ENCODE results near the gene UBE4A. TPM values are rescaled to one million over a fixed set of nuclear protein-coding genes. Genes with fewer than 3 reads are reported as not detected.

The UBE4A gene
- total RNA-seq, 5 donors from 2014 or later (not counting 1 experiment from before 2014, with no cell fraction given), result 40.7 to 44.9 (median 41.8) TPM

DNA sequence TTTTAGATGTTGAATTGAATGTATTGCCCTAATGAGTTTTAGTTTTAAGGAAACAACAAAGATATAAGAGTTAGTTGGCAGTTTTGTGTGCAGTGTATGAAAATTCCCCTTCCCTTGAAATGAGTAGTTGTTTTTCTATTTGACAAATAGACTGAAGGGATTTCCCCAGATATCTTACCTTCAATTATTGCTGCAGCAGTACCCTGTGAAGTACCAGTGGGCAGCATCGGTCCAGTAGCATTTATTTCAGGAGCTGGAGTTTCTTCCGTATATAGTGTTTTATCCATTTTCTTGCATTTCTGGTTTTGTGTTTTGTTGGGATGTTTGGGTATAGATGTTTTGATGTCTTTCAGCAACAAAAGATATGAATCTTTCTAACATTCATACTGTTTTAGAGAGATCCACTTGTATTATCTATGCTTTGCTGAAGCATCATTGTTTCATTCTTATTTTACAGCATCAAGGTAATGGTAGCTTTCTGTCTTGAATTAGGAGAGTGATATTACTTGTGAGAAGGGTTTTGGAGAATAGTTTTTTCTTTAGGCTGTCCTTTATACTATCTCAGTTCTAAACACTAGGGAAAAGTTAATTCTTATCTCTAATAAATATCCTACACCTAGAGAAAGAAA is 84.3 kb downstream of the UBE4A start:
- Mint-ChIP-seq H3K27me3 (no peaks in the 10 kb centered on the region), H3K4me1 (peaks cover 95 to 97% (median 97%) of the 10 kb centered on the region in 3 donors), H3K27ac (peak overlapping the region; percentile 59 to 82), H3K36me3 (peaks cover 22% of the 10 kb centered on the region), H3K4me3 (peak overlapping the region; percentile 50 to 91 (median 60)), H3K9me3 (no peaks in the 10 kb centered on the region)
- WGBS (ENCODE audit: insufficient coverage), result no CpG with 5 or more reads among the region's 2 CpGs
- peaks cover 0 to 7% of the 10 kb centered on the region in 2 donors for H3K36me3 ChIP-seq (ENCODE audit: control insufficient read depth in 2 of 2, extremely low read depth in 1 of 2, insufficient read depth in 1 of 2, low read length in 1 of 2)
- POLR2A ChIA-PET, result interaction anchor here in 1 of 2 donors (1.0 kb wide), 1 partner anchor 8 kb away, joined by 3 read pairs; no protein-coding TSS in a partner anchor
- CTCF ChIA-PET, result interaction anchor here (0.6 to 2.0 kb wide), 3 partner anchors 8 to 120 kb away, joined by 3 to 9 read pairs (median 3); no protein-coding TSS in a partner anchor
- ATAC-seq (replicated peaks in 1 of 4) (peak in 1 of 4 experiments; percentile 36), DNase-seq (peak in 1 of 35 experiments; percentile 57)
- no peak overlapping the region for H3K4me3 ChIP-seq (ENCODE audit: control insufficient read depth in 1 of 2, extremely low read depth in 1 of 2, low read length in 1 of 2)
- no peaks in the 10 kb centered on the region for H3K27me3 ChIP-seq (replicated peaks in 1 of 2; ENCODE audit: control insufficient read depth in 2 of 2, extremely low read depth in 1 of 2, insufficient read depth in 2 of 2, low read length in 1 of 2)
- no peaks in the 10 kb centered on the region for H3K9me3 ChIP-seq
- no peak overlapping the region for H3K27ac ChIP-seq (ENCODE audit: low read length)
- peaks cover 27 to 40% of the 10 kb centered on the region in 2 experiments for H3K4me1 ChIP-seq (ENCODE audit: control insufficient read depth in 1 of 2, extremely low read depth in 1 of 2, insufficient read depth in 2 of 2, low read length in 2 of 2)

DNA sequence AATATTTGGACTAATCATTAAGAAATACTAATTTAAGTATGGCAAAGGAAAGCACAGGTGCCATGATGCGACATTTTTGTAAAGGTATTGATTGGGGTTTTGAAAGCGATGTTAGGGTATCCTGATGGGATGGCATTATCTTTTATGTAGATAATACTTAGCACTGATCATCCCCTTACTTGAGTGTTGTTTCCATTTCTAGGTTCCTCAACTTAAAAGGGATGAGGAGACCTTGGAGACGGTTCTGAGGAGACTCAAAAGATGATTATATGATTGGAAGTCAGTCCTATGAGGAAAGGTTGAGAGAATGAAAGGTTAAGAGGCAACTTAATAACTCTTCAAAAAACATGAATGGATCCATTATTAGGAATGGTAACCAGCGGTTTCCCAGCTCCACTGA is 88.0 kb downstream of the UBE4A start:
- Histone ChIP-seq H3K9me3 (no peaks in the 10 kb centered on the region), H3K27me3 (replicated peaks in 1 of 2; ENCODE audit: control insufficient read depth in 2 of 2, extremely low read depth in 1 of 2, insufficient read depth in 2 of 2, low read length in 1 of 2) (no peaks in the 10 kb centered on the region), H3K36me3 (ENCODE audit: control insufficient read depth in 2 of 2, extremely low read depth in 1 of 2, insufficient read depth in 1 of 2, low read length in 1 of 2) (peaks cover 0 to 9% of the 10 kb centered on the region in 2 donors), H3K4me3 (ENCODE audit: control insufficient read depth in 1 of 2, extremely low read depth in 1 of 2, low read length in 1 of 2) (no peak overlapping the region), H3K4me1 (ENCODE audit: control insufficient read depth in 1 of 2, extremely low read depth in 1 of 2, insufficient read depth in 2 of 2, low read length in 2 of 2) (peaks cover 14% of the 10 kb centered on the region in 2 experiments), H3K27ac (ENCODE audit: low read length) (no peak overlapping the region)
- Mint-ChIP-seq H3K4me1 (peaks cover 76 to 82% (median 80%) of the 10 kb centered on the region in 3 donors), H3K36me3 (peaks cover 18% of the 10 kb centered on the region), H3K9me3 (no peaks in the 10 kb centered on the region), H3K4me3 (no peak overlapping the region), H3K27ac (no peak overlapping the region), H3K27me3 (no peaks in the 10 kb centered on the region)
- ATAC-seq (replicated peaks in 1 of 4) (no peak), DNase-seq (no peak)
- POLR2A ChIA-PET, result interaction anchor here in 1 of 2 donors (0.6 to 0.7 kb wide), 2 partner anchors 24 to 382 kb away, joined by 3 to 4 read pairs; no protein-coding TSS in a partner anchor
- WGBS (ENCODE audit: insufficient coverage), result no CpG with 5 or more reads among the region's 4 CpGs
- CTCF ChIA-PET, result no interaction called here

DNA sequence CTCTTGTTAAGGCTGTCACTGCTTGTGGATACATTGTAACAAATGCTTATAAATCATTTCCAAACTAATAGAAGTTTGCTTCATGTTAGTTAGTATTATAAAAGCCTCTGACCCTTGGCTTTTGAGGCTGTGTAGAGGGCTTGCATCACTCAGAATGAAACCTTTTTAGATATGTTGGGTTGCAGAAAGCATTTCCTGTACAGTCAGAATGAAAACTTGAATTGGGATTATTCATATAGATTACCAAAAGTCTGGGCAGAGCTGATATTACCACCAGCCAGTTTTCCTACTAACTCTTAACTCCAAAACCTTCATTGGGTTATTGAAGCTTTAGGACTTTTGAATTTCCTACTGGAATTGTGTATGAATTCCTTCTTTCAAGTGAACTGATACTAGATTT is 88.9 kb downstream of the UBE4A start:
- Mint-ChIP-seq H3K4me3 (no peak overlapping the region), H3K36me3 (peaks cover 23% of the 10 kb centered on the region), H3K4me1 (peaks cover 74 to 80% (median 77%) of the 10 kb centered on the region in 3 donors), H3K27me3 (no peaks in the 10 kb centered on the region), H3K27ac (peak overlapping the region in 1 of 2 donors; percentile 22), H3K9me3 (no peaks in the 10 kb centered on the region)
- Histone ChIP-seq H3K27me3 (replicated peaks in 1 of 2; ENCODE audit: control insufficient read depth in 2 of 2, extremely low read depth in 1 of 2, insufficient read depth in 2 of 2, low read length in 1 of 2) (no peaks in the 10 kb centered on the region), H3K27ac (ENCODE audit: low read length) (no peak overlapping the region), H3K9me3 (no peaks in the 10 kb centered on the region), H3K4me3 (ENCODE audit: control insufficient read depth in 1 of 2, extremely low read depth in 1 of 2, low read length in 1 of 2) (no peak overlapping the region), H3K36me3 (ENCODE audit: control insufficient read depth in 2 of 2, extremely low read depth in 1 of 2, insufficient read depth in 1 of 2, low read length in 1 of 2) (peaks cover 0 to 9% of the 10 kb centered on the region in 2 donors), H3K4me1 (ENCODE audit: control insufficient read depth in 1 of 2, extremely low read depth in 1 of 2, insufficient read depth in 2 of 2, low read length in 2 of 2) (peaks cover 10 to 11% of the 10 kb centered on the region in 2 experiments)
- ChIA-PET POLR2A (interaction anchor here in 1 of 2 donors (0.5 to 0.6 kb wide), 2 partner anchors 257 to 381 kb away, joined by 3 to 4 read pairs; no protein-coding TSS in a partner anchor), CTCF (interaction anchor here in 1 of 2 donors (0.9 kb wide), 1 partner anchor 10 kb away, joined by 4 read pairs; no protein-coding TSS in a partner anchor)
- ATAC-seq (replicated peaks in 1 of 4), result no peak
- DNase-seq, result no peak

Other genes starting within 250 kb of the UBE4A start
- gene SCN4B, start 206.8 kb upstream of the UBE4A start, total RNA-seq, result under 1 TPM in 2 of 5 donors, not detected in 3; 0.09 to 0.20 TPM
- gene SCN2B, start 183.0 kb upstream of the UBE4A start, total RNA-seq, result under 1 TPM in 1 of 5 donors, not detected in 4; 0.06 TPM
- gene JAML, start 134.6 kb upstream of the UBE4A start, total RNA-seq, result 100 to 1,000 TPM in 2 of 5 donors, 10 to 100 TPM in 3; 60.8 to 165 (median 95.8) TPM
- gene MPZL3, start 107.2 kb upstream of the UBE4A start, total RNA-seq, result 10 to 100 TPM in 4 of 5 donors, 1 to 10 TPM in 1; 9.8 to 25.2 (median 16.5) TPM
- gene MPZL2, start 95.3 kb upstream of the UBE4A start, total RNA-seq, result 1 to 10 TPM in 4 of 5 donors, under 1 TPM in 1; 0.85 to 5.6 (median 2.0) TPM
- gene CD3E, start 54.9 kb upstream of the UBE4A start, total RNA-seq, result 100 to 1,000 TPM; 555 to 659 (median 596) TPM
- gene CD3D, start 16.9 kb upstream of the UBE4A start, total RNA-seq, result 100 to 1,000 TPM; 290 to 409 (median 361) TPM
- 100 to 1,000 TPM; 170 to 215 (median 189) TPM for gene CD3G, start 15.3 kb upstream of the UBE4A start, total RNA-seq
- gene ATP5MG, start 42.0 kb downstream of the UBE4A start, total RNA-seq, result 100 to 1,000 TPM; 140 to 188 (median 172) TPM
- gene KMT2A, start 76.9 kb downstream of the UBE4A start, total RNA-seq, result 100 to 1,000 TPM; 130 to 183 (median 153) TPM
- 1 to 10 TPM in 4 of 5 donors, under 1 TPM in 1; 0.53 to 1.7 (median 1.2) TPM for gene TTC36, start 167.9 kb downstream of the UBE4A start, total RNA-seq
- 10 to 100 TPM; 19.9 to 31.7 (median 25.3) TPM for gene TMEM25, start 171.6 kb downstream of the UBE4A start, total RNA-seq
- 10 to 100 TPM in 3 of 5 donors, 1 to 10 TPM in 2; 7.0 to 12.4 (median 11.3) TPM for gene IFT46, start 206.3 kb downstream of the UBE4A start, total RNA-seq
- 100 to 1,000 TPM in 3 of 5 donors, 10 to 100 TPM in 2; 80.6 to 117 (median 111) TPM for gene ARCN1, start 212.8 kb downstream of the UBE4A start, total RNA-seq
- 1 to 10 TPM; 1.8 to 7.8 (median 4.0) TPM for gene PHLDB1, start 248.0 kb downstream of the UBE4A start, total RNA-seq